Gastrocnemius medialis (tissue), 4 donors: ENCODE measurements around the gene PLXND1. TPM values are rescaled to one million over a fixed set of nuclear protein-coding genes. Genes with fewer than 3 reads are reported as not detected.
A peak's percentile ranks its signal among the peaks of the same experiment; 100 is the strongest.

Source experiments
- ATAC-seq, 2 donors: fragments of 150-250 bp; one replicate each; pipeline ENCODE4 v1.9.1; 2016
- DNase-seq, 2 donors: peaks; one replicate each; pipeline ENCODE4 v3.0.0-alpha.2; 2019
- H3K27ac ChIP-seq, 4 donors: fragments of 200-600 bp; sonication (generic); 1 replicate in 1 of 4; 2 replicates in 3 of 4; pipeline ENCODE4 v1.5.1; 2016 to 2018; ENCODE audit warnings: mild to moderate bottlenecking in 2 of 4, moderate library complexity in 1 of 4
- H3K27me3 ChIP-seq, 3 donors: fragments of 200-600 bp; sonication (generic) in 2 of 3; 1 replicate in 1 of 3; 2 replicates in 2 of 3; pipeline versions ENCODE4 v1.5.1 to v1.6.0; 2016 to 2019; ENCODE audit warnings: mild to moderate bottlenecking in 1 of 3, moderate library complexity in 1 of 3
- H3K36me3 ChIP-seq, 2 donors: fragments of 200-600 bp; sonication (generic) in 1 of 2; one replicate each; pipeline ENCODE4 v1.5.1; 2017 to 2018
- H3K4me1 ChIP-seq, 2 donors: fragments of 200-600 bp; sonication (generic) in 1 of 2; one replicate each; pipeline ENCODE4 v1.5.1; 2016 to 2017; ENCODE audit warnings: mild to moderate bottlenecking in 2 of 2
- H3K4me3 ChIP-seq, 4 donors: fragments of 200-600 bp; sonication (generic) in 3 of 4; 1 replicate in 1 of 4; 2 replicates in 3 of 4; pipeline ENCODE4 v1.5.1; 2016 to 2019; ENCODE audit warnings: mild to moderate bottlenecking in 2 of 4
- H3K9me3 ChIP-seq, 3 donors: fragments of 200-600 bp; sonication (generic) in 2 of 3; 1 replicate in 1 of 3; 2 replicates in 2 of 3; pipeline ENCODE4 v1.5.1; 2016 to 2019
- CTCF ChIP-seq, 5 experiments: fragments of 450-650 bp in 3 of 5; fragments of 200-600 bp in 2 of 5; sonication (generic) in 2 of 5; IDR thresholded peaks in 4 of 5; conservative IDR thresholded peaks in 1 of 5; 1 replicate in 4 of 5; 2 replicates in 1 of 5; pipeline ENCODE4 v1.5.1; 2016 to 2019; ENCODE audit warnings: antibody characterized with exemption in 5 of 5, mild to moderate bottlenecking in 3 of 5, moderate library complexity in 3 of 5
- POLR2A ChIP-seq, 2 donors: fragments of 450-650 bp; IDR thresholded peaks; one replicate each; pipeline ENCODE4 v1.6.1; 2017; ENCODE audit warnings: antibody characterized with exemption in 2 of 2, mild to moderate bottlenecking in 2 of 2, moderate library complexity in 2 of 2
- in situ Hi-C, 4 donors: fragments of 200-750 bp; cut with MboI; loops; one replicate each; pipeline versions ENCODE4 v1.15.0 to v1.8.0; 2017; ENCODE audit warnings: low sequenced_read_pairs in 4 of 4
- intact Hi-C: fragments of 100-400 bp; cut with DNase I; formaldehyde crosslinking; loops from one replicate; pipeline ENCODE4 v1.15.1; 2023; ENCODE audit warnings: low total_unique reads
- total RNA-seq, 4 donors: library from RNA; depleted of rRNA; stranded (reverse); fragments of >200 nt; gene quantifications; one replicate each; pipeline versions ENCODE4 v1.1.0 to v1.2.3, GENCODE V29; 2016

Gene PLXND1
- total RNA-seq, 4 donors from 2014 or later: 15.7 to 70.9 (median 19.9) TPM

GRCh38 chr3:129552287-129553050, 54.0 kb downstream of the PLXND1 start:
- H3K27ac ChIP-seq: no peak overlapping the region
- H3K4me1 ChIP-seq: peaks cover 20 to 33% of the 10 kb centered on the region in 2 donors
- DNase-seq (no peak), ATAC-seq (peak; percentile 25 to 44)
- H3K27me3 ChIP-seq: no peaks in the 10 kb centered on the region
- intact Hi-C loops: no loop called here
- no peaks in the 10 kb centered on the region for H3K9me3 ChIP-seq
- in situ Hi-C loops: no loop called here
- no peak overlapping the region for H3K4me3 ChIP-seq
- no peak for TF ChIP-seq CTCF (IDR thresholded peaks at IDR 0.05 in 4 of 5, conservative IDR thresholded peaks at IDR 0.05 in 1 of 5)
- no peak for TF ChIP-seq POLR2A (IDR thresholded peaks at IDR 0.05)
- H3K36me3 ChIP-seq: no peaks in the 10 kb centered on the region

GRCh38 chr3:129549805-129550204, 56.7 kb downstream of the PLXND1 start:
- no peak overlapping the region for H3K27ac ChIP-seq
- in situ Hi-C loops (no loop called here), intact Hi-C loops (no loop called here)
- H3K9me3 ChIP-seq: no peaks in the 10 kb centered on the region
- ATAC-seq: no peak
- H3K4me3 ChIP-seq: no peak overlapping the region
- no peaks in the 10 kb centered on the region for H3K27me3 ChIP-seq
- TF ChIP-seq CTCF (IDR thresholded peaks at IDR 0.05 in 4 of 5, conservative IDR thresholded peaks at IDR 0.05 in 1 of 5): no peak
- TF ChIP-seq POLR2A (IDR thresholded peaks at IDR 0.05): no peak
- no peak for DNase-seq
- peaks cover 1 to 16% of the 10 kb centered on the region in 2 donors for H3K4me1 ChIP-seq
- H3K36me3 ChIP-seq: no peaks in the 10 kb centered on the region

- DNase-seq (no peak), ATAC-seq (no peak)
- in situ Hi-C loops: no loop called here
- no peaks in the 10 kb centered on the region for H3K9me3 ChIP-seq
- no peak overlapping the region for H3K27ac ChIP-seq
- H3K36me3 ChIP-seq: no peaks in the 10 kb centered on the region
- TF ChIP-seq CTCF (IDR thresholded peaks at IDR 0.05 in 4 of 5, conservative IDR thresholded peaks at IDR 0.05 in 1 of 5) (no peak), POLR2A (IDR thresholded peaks at IDR 0.05) (no peak)
- intact Hi-C loops: no loop called here
- no peaks in the 10 kb centered on the region for H3K27me3 ChIP-seq
- peaks cover 0 to 13% of the 10 kb centered on the region in 2 donors for H3K4me1 ChIP-seq
- no peak overlapping the region for H3K4me3 ChIP-seq
These were observed 57.3 kb downstream of the PLXND1 start for GRCh38 chr3:129549006-129549800.

GRCh38 chr3:129548104-129548965, 58.1 kb downstream of the PLXND1 start:
- no peak for TF ChIP-seq POLR2A (IDR thresholded peaks at IDR 0.05)
- no peaks in the 10 kb centered on the region for H3K27me3 ChIP-seq
- H3K4me1 ChIP-seq: peaks cover 0 to 9% of the 10 kb centered on the region in 2 donors
- no peak overlapping the region for H3K4me3 ChIP-seq
- no peaks in the 10 kb centered on the region for H3K9me3 ChIP-seq
- DNase-seq (no peak), ATAC-seq (no peak)
- no peaks in the 10 kb centered on the region for H3K36me3 ChIP-seq
- in situ Hi-C loops: no loop called here
- intact Hi-C loops: no loop called here
- H3K27ac ChIP-seq: no peak overlapping the region
